ENCODE results near the gene NPR1. TPM values are rescaled to one million over a fixed set of nuclear protein-coding genes. Genes with fewer than 3 reads are reported as not detected.

Gene NPR1
- total RNA-seq, 6 donors from 2014 or later = 32.5 to 101 (median 63.0) TPM

- Histone ChIP-seq H3K4me3 (no peak overlapping the region), H3K27ac (peak overlapping the region in 2 of 4 donors; percentile 10 to 46), H3K27me3 (no peaks in the 10 kb centered on the region), H3K9me3 (no peaks in the 10 kb centered on the region), H3K4me1 (peaks cover 3 to 7% (median 5%) of the 10 kb centered on the region in 4 donors), H3K36me3 (peaks cover 5 to 82% (median 57%) of the 10 kb centered on the region in 4 donors)
- DNase-seq (no peak), ATAC-seq (ENCODE audit: low FRiP score in 2 of 2) (peak; percentile 68 to 91)
- TF ChIP-seq EP300 (IDR thresholded peaks at IDR 0.05) = no peak
- TF ChIP-seq POLR2A (IDR thresholded peaks at IDR 0.05) = no peak
- TF ChIP-seq POLR2AphosphoS5 (IDR thresholded peaks at IDR 0.05) = no peak
- TF ChIP-seq CTCF (IDR thresholded peaks at IDR 0.05) = no peak
- 60 to 62% methylated on average over 5 of the region's 5 CpGs for WGBS, 2 donors
These were observed 64.1 kb downstream of the NPR1 start for GRCh38 chr1:153742411-153743142.

Small RNAs within 50 kb of the gene (small RNA-seq; reads per million reads assigned to genes)
- gene MIR8083 (0 reads per million in 4 donors), gene RF00019 (0 reads per million in 4 donors), gene RN7SL372P (0 reads per million in 4 donors)

Other genes with a start within 250 kb of the NPR1 start
- gene S100A7, start 218.0 kb upstream of the NPR1 start, total RNA-seq = not detected
- gene S100A6, start 142.7 kb upstream of the NPR1 start, total RNA-seq = 1,000 to 10,000 TPM in 3 of 6 donors, 100 to 1,000 TPM in 3; 399 to 1,595 (median 925) TPM
- not detected for gene S100A5, start 137.8 kb upstream of the NPR1 start, total RNA-seq
- 100 to 1,000 TPM; 234 to 983 (median 633) TPM for gene S100A4, start 132.9 kb upstream of the NPR1 start, total RNA-seq
- gene S100A3, start 129.4 kb upstream of the NPR1 start, total RNA-seq = 1 to 10 TPM in 5 of 6 donors, not detected in 1; 2.0 to 4.4 (median 2.1) TPM
- 10 to 100 TPM in 2 of 6 donors, 1 to 10 TPM in 3, not detected in 1; 2.0 to 12.0 (median 7.9) TPM for gene S100A2, start 112.8 kb upstream of the NPR1 start, total RNA-seq
- gene S100A16, start 65.6 kb upstream of the NPR1 start, total RNA-seq = 100 to 1,000 TPM in 1 of 6 donors, 10 to 100 TPM in 5; 33.5 to 133 (median 55.7) TPM
- gene S100A14, start 62.4 kb upstream of the NPR1 start, total RNA-seq = 100 to 1,000 TPM in 4 of 6 donors, 10 to 100 TPM in 2; 76.5 to 239 (median 133) TPM
- 100 to 1,000 TPM in 2 of 6 donors, 10 to 100 TPM in 4; 72.8 to 132 (median 86.3) TPM for gene S100A13, start 51.2 kb upstream of the NPR1 start, total RNA-seq
- gene S100A1, start 50.3 kb upstream of the NPR1 start, total RNA-seq = 1 to 10 TPM in 1 of 6 donors, not detected in 5; 1.1 TPM
- gene CHTOP, start 44.6 kb upstream of the NPR1 start, total RNA-seq = 10 to 100 TPM; 51.3 to 89.1 (median 59.2) TPM
- 10 to 100 TPM; 13.5 to 44.4 (median 35.2) TPM for gene SNAPIN, start 20.0 kb upstream of the NPR1 start, total RNA-seq
- 100 to 1,000 TPM in 1 of 6 donors, 10 to 100 TPM in 5; 21.0 to 120 (median 75.8) TPM for gene ILF2, start 7.7 kb upstream of the NPR1 start, total RNA-seq
- 100 to 1,000 TPM in 1 of 6 donors, 10 to 100 TPM in 5; 58.2 to 159 (median 63.1) TPM for gene INTS3, start 49.4 kb downstream of the NPR1 start, total RNA-seq
- 100 to 1,000 TPM in 5 of 6 donors, 10 to 100 TPM in 1; 92.8 to 272 (median 167) TPM for gene SLC27A3, start 96.7 kb downstream of the NPR1 start, total RNA-seq
- gene GATAD2B, start 244.3 kb downstream of the NPR1 start, total RNA-seq = 10 to 100 TPM; 16.0 to 50.3 (median 37.8) TPM